Measurements from ENCODE around the gene MPDZ.

MPDZ gene

GRCh38 chr9:13076616-13077015 lies 202.9 kb downstream of the MPDZ start:
- no peak for DNase-seq

GRCh38 chr9:13071921-13072320 lies 207.6 kb downstream of the MPDZ start:
- DNase-seq = no peak

GRCh38 chr9:13070612-13071595 lies 208.6 kb downstream of the MPDZ start:
- no peak for DNase-seq

GRCh38 chr9:13069498-13069897 lies 210.0 kb downstream of the MPDZ start:
- DNase-seq = no peak

- no peak for DNase-seq
These were observed 214.8 kb downstream of the MPDZ start for GRCh38 chr9:13064676-13065075.

- no peak for DNase-seq
These were observed 215.5 kb downstream of the MPDZ start for GRCh38 chr9:13063880-13064459.

- DNase-seq = no peak
These were observed 218.1 kb downstream of the MPDZ start for GRCh38 chr9:13061390-13061789.
